ENCODE results near the gene TELO2. TPM values are rescaled to one million over a fixed set of nuclear protein-coding genes. Genes with fewer than 3 reads are reported as not detected.

TELO2 gene
- total and polyA plus RNA-seq, 2 donors (not counting 3 experiments of a cell fraction or from before 2014, with no cell fraction given): 30.7 to 61.6 TPM

- Histone ChIP-seq H3K4me1 (ENCODE audit: control insufficient read depth, extremely low read depth, insufficient read depth, low read length) (peaks cover 49% of the 10 kb centered on the region), H3K27me3 (ENCODE audit: control insufficient read depth in 2 of 2, insufficient read depth in 2 of 2, low read length in 2 of 2) (no peaks in the 10 kb centered on the region), H3K4me2 (ENCODE audit: insufficient read depth, low read length) (no peak overlapping the region), H3K36me3 (ENCODE audit: control insufficient read depth in 2 of 2, extremely low read depth in 1 of 2, insufficient read depth in 2 of 2, low read length in 2 of 2) (no peaks in the 10 kb centered on the region), H3K9me1 (replicated peaks; ENCODE audit: control insufficient read depth, extremely low read depth, insufficient read depth, low read length) (no peaks in the 10 kb centered on the region), H3K9me3 (replicated peaks; ENCODE audit: control insufficient read depth, insufficient read depth, low read length) (no peaks in the 10 kb centered on the region), H2AFZ (ENCODE audit: low read depth, low read length) (no peak overlapping the region), H4K20me1 (replicated peaks; ENCODE audit: control insufficient read depth, extremely low read depth, insufficient read depth, low read length) (no peaks in the 10 kb centered on the region), H3K27ac (ENCODE audit: insufficient read depth, low read depth, low read length) (no peak overlapping the region), H3K79me2 (ENCODE audit: control insufficient read depth, insufficient read depth, low read length) (peaks cover 24% of the 10 kb centered on the region), H3K4me3 (replicated peaks in 1 of 3; ENCODE audit: insufficient read depth in 1 of 3, low read depth in 1 of 3, low read length in 3 of 3) (no peak overlapping the region), H3K9ac (replicated peaks; ENCODE audit: extremely low read depth, insufficient read depth, low read length) (no peak overlapping the region)
- DNase-seq (ENCODE audit: low read depth, low spot score): no peak
- TF ChIP-seq CTCF (IDR thresholded peaks at IDR 0.05; ENCODE audit: extremely low read depth in 1 of 2, insufficient read depth in 1 of 2, low read depth in 1 of 2, low read length in 2 of 2): no peak
- no peak for TF ChIP-seq JUN (IDR thresholded peaks at IDR 0.05; ENCODE audit: borderline replicate concordance, insufficient read depth, insufficient read length, low read depth)
- no peak for TF ChIP-seq POLR2A (IDR thresholded peaks at IDR 0.05; ENCODE audit: low read depth, low read length)
- TF ChIP-seq GATA2 (IDR thresholded peaks at IDR 0.05; ENCODE audit: insufficient read depth, insufficient read length, low read depth, low read length): no peak
- TF ChIP-seq, protein P1, sequence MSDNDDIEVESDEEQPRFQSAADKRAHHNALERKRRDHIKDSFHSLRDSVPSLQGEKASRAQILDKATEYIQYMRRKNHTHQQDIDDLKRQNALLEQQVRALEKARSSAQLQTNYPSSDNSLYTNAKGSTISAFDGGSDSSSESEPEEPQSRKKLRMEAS (IDR thresholded peaks at IDR 0.05; ENCODE audit: insufficient read depth, insufficient read length): no peak
- no peak for TF ChIP-seq FOS (IDR thresholded peaks at IDR 0.05; ENCODE audit: borderline replicate concordance, insufficient read depth, low read length)
- no peak for TF ChIP-seq POLR2AphosphoS5 (IDR thresholded peaks at IDR 0.05; ENCODE audit: insufficient read depth, low read depth, low read length)
- TF ChIP-seq MYC (IDR thresholded peaks at IDR 0.05; ENCODE audit: low read depth, low read length): no peak
- no peak for TF ChIP-seq EZH2 (IDR thresholded peaks at IDR 0.05; ENCODE audit: borderline replicate concordance, low read depth, low read length, severe bottlenecking)
- no TSS peak for BruUV-seq (replicated peaks)
- ChIA-PET CTCF (no interaction called here), POLR2A (no interaction called here)
- peak; percentile 54 for FAIRE-seq
- intact Hi-C loops (cut with micrococcal nuclease) (no loop called here), dilution Hi-C loops (cut with MboI; ENCODE audit: extremely low pct_ligation_motif_present, low sequenced_read_pairs) (no loop called here)
Measured at GRCh38 chr16:1530883-1531637, 37.9 kb downstream of the TELO2 start.

Data from endothelial cell of umbilical vein (primary cell).